Activated CD8-positive, alpha-beta memory T cell treated with anti-CD3 and anti-CD28 coated beads for 36 hours (primary cell): Measurements from ENCODE around the gene TMED3. TPM values are rescaled to one million over a fixed set of nuclear protein-coding genes. Genes with fewer than 3 reads are reported as not detected.

Experiments
- CTCF ChIA-PET: fragments of 350-600 bp; sonication (Branson Sonifier 250); formaldehyde crosslinking; loops from one replicate; lab custom pipeline; 2021; ENCODE audit warnings: antibody characterized with exemption; lab: Charles Lee
- POLR2A ChIA-PET: fragments of 350-600 bp; sonication (Branson Sonifier 250); formaldehyde crosslinking; loops from one replicate; lab custom pipeline; 2021; ENCODE audit warnings: antibody characterized with exemption; lab: Charles Lee
- total RNA-seq, 2 experiments: library from RNA; stranded (reverse); gene quantifications; one replicate each; pipeline ENCODE4 v1.2.3, GENCODE V29; 2021

TMED3 gene
- total RNA-seq, 2 experiments from 2014 or later = 55.5 to 55.8 TPM

DNA sequence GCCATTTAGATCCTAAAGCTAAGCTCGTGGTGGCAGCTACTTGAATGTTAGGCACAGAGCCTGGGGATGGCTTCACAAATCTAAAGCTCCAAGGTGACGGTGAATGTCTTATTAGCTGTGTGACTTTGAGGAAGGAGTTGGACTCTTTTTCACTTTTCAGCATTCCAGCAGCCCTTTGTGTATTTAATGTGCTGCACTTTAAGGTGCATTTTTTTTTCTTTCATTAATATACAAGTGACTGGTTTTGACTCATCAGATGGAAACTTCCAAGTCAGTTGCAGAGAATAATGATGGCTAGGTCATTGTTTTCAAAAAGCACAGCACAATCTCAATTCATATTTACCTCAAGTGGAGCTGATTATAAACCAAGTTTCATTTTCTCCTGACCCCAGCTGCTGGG is 55.8 kb downstream of the TMED3 start:
- CTCF ChIA-PET = interaction anchor here (1.3 kb wide), 1 partner anchor 9 kb away, joined by 3 read pairs; no protein-coding TSS in a partner anchor
- POLR2A ChIA-PET = no interaction called here

- CTCF ChIA-PET = no interaction called here
- POLR2A ChIA-PET = no interaction called here
Observed at GRCh38 chr15:79370716-79371115, 59.8 kb downstream of the TMED3 start.

DNA sequence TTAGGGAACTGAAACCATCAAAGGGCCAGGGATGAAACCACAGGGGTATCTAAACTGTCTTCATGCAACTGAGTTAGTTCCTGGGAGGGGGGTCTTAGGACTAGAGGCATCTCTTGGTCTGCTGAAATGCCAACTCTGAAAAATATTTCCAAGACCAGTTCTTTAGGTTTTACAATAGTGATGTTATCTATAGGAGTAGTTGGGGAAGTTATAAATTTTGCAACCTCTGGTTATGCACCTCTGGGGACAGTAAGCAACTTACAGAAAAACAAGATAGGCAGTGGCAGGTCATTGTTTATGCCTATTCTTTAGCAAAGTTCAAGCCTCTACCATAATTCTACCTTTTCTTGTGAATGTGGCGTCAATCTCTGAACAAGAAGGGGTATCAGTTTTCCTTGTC is 60.7 kb downstream of the TMED3 start:
- POLR2A ChIA-PET = no interaction called here
- CTCF ChIA-PET = no interaction called here

GRCh38 chr15:79372428-79372827 is 61.5 kb downstream of the TMED3 start:
- ChIA-PET POLR2A (no interaction called here), CTCF (no interaction called here)

Other genes starting within 250 kb of the TMED3 start
- gene RASGRF1, start 220.3 kb upstream of the TMED3 start, total RNA-seq = under 1 TPM in 1 of 2 experiments, not detected in 1; 0.02 TPM
- not detected for gene ANKRD34C, start 28.4 kb upstream of the TMED3 start, total RNA-seq
- under 1 TPM; 0.31 to 0.32 TPM for gene MINAR1, start 121.2 kb downstream of the TMED3 start, total RNA-seq